GM21576 (cell line): ENCODE results near the gene LLGL2.
A peak's percentile ranks its signal among the peaks of the same experiment; 100 is the strongest.
"Not testable (repeated sequence)": the region's sequence is repeated elsewhere in the genome, so short reads cannot be mapped to it uniquely, and the experiment has no call there.

Experiments
- ATAC-seq: cut with Tn5 transposase; IDR thresholded peaks from one replicate; pipeline ENCODE4 v1.9.1; 2021; ENCODE audit warnings: mild to moderate bottlenecking, moderate library complexity; ENCODE audit not compliant: unreplicated experiment

Gene LLGL2

DNA sequence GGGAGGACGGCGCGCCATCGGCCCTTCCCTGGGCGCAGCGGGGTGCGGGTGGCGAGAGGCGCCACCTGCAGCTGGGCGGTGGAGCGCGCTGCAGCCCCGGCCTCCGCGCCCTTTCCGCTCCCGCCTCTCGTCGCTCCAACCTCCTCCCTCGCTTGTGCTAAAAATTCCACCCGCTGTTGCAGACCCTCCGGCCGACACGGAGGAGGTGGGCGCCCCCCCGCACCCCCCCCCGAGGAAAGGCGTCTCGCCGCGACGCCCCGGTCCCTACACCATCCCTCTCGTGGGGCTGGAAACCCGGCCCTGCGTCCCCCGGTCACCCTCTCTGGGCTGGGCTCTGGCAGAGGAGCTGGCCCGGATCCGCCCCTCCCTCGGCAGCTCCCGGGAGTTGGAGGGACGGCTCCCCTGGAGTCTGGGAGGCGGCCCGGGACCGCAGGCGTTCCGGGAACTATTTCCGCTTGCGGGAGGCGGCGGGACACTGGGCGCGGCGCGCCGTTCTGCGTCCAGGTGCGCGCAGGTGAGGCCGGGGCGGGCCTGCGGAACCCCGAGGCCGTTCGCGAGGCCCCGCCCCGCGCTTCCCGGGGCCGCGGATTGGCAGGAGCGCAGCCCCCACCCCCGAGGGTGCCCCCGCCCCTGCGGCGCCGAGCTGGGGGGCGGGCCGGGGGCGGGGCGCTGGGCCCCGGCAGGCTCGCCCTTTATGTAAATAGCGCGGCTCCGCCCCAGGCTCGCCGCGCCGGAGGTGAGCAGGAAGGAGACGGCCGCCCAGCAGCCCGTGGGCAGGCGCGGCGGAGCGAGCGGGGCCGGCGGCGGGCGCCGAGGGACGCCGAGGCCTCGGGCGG lies at the start of gene LLGL2:
TSS of gene LLGL2 (plus strand) at position 728 of the 836 bp plus-strand sequence. CDS start 17,730 bp downstream, outside the sequence.
- ATAC-seq, result peak; percentile 72

- ATAC-seq, result no peak
Measured at GRCh38 chr17:75475851-75476250, 49.6 kb upstream of the LLGL2 start.

DNA sequence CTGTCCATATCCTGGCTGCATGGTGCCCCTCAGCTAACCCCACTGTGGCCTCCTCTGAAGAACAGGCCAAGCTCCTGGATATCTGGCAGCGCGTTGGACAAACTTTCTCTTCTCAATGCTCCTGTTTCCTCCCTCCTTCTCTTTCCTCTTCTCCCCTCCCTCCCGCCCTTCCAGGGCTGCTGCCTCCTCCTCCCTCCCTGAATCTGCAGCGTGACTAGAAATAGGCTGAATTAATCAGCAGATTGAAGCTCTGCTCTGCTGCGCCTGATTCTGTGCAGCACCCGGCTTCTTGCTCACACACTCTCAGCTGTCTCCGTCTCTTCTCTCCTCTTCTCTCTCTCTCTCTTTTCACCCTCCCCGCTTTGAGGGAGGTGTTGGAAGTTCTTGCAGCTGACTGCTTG lies 49.2 kb upstream of the LLGL2 start:
- ATAC-seq, result no peak

DNA sequence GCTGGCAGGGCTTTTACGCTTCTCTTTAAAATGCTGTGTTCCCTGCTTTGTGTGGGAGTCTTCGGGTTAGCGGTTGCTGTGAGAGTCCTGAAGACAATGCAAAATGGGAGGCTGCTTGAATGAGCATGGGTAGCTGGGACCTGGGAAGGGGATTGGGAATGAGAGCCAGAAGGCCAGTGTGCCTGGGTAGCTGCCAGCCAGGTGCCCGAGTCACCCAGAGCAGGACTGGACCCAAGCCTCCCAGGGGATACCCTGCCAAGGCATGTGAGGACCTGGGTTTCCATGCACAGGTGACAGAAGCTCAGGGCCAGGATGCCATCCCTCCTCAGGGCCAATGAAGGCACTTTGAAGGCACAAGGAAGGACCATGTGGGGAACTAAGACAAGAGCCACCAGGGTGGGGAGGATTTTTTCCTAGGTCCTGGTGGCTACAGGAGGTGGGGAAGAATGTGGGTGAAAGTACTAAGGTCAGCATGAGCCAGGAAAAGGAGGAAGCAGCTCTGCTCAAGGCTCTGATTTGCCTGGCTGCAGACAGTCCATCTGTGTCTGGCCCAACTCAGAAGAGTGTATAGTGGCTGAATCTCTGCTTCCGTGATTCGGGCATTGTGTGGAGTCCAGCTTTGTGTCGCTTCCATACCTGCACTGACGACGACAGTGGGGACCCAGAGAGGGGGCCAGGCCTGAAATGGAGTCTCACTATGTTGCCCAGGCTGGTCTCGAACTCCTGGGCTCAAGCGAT lies 48.6 kb upstream of the LLGL2 start:
- ATAC-seq, result no peak

DNA sequence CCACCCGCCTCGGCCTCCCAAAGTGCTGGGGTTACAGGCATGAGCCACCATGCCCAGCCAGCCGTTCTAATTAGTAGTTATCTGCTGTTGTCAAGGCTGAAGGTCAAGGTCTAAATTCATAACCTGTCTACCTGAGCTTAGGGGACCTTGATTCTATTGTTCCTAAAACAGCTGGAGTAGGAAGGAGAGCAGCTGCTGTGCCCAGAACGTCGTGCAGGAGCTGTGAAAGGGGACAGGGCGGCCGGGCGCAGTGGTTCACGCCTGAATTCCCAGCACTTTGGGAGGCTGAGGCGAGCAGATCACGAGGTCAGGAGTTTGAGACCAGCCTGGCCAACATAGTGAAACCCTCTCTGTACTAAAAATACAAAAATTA lies 48.0 kb upstream of the LLGL2 start:
- ATAC-seq, result not testable (repeated sequence)

GRCh38 chr17:75478508-75478907 lies 47.0 kb upstream of the LLGL2 start:
- no peak for ATAC-seq

GRCh38 chr17:75480281-75480680 lies 45.2 kb upstream of the LLGL2 start:
- no peak for ATAC-seq

GRCh38 chr17:75481194-75482068 lies 44.1 kb upstream of the LLGL2 start:
- no peak for ATAC-seq

- ATAC-seq, result no peak
Measured at GRCh38 chr17:75482098-75482942, 43.2 kb upstream of the LLGL2 start.

DNA sequence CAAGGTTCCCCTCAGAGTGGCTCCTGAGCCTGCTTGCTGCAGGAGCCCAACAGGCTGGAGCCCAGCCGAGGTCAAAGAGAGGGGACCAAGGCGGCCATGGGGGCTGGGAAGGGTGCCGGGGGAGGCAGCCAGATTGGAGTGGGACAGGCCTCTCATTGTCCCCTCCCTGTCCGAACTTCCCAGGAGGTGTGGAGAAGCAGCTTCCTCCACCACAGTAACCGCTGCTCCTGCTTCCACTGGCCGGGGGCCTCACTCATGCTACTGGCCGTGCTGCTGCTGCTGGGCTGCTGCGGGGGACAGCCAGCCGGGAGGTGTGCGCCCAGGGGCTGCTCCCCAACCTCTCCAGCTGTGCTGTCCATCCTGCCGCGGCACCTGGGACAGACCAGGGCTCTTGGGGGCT lies 39.8 kb upstream of the LLGL2 start:
- ATAC-seq, result no peak

DNA sequence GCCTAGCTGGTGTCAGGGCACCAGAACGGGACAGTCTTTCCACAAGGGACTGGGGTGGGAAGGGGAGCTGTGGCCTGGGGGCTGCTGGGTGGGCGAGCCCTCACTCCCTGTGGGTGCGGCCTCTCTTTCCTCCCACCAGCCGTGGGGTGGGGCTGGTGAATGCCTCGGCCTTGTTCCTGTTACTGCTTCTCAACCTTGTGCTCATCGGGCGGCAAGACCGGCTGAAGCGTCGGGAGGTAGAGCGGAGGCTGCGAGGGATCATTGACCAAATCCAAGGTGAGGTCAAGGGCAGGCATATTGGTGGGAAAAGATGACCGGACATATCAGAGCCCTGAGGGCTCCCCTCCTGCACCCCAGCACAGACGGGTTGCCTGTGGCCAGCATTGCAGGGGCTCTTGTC lies 39.3 kb upstream of the LLGL2 start:
- no peak for ATAC-seq

GRCh38 chr17:75486951-75487350 lies 38.5 kb upstream of the LLGL2 start:
- ATAC-seq, result no peak

- no peak for ATAC-seq
Measured at GRCh38 chr17:75487351-75488070, 38.0 kb upstream of the LLGL2 start.

GRCh38 chr17:75488693-75489510 lies 36.6 kb upstream of the LLGL2 start:
- no peak for ATAC-seq

GRCh38 chr17:75489511-75489955 lies 36.0 kb upstream of the LLGL2 start:
- no peak for ATAC-seq

- ATAC-seq, result no peak
Measured at GRCh38 chr17:75490173-75490743, 35.2 kb upstream of the LLGL2 start.

DNA sequence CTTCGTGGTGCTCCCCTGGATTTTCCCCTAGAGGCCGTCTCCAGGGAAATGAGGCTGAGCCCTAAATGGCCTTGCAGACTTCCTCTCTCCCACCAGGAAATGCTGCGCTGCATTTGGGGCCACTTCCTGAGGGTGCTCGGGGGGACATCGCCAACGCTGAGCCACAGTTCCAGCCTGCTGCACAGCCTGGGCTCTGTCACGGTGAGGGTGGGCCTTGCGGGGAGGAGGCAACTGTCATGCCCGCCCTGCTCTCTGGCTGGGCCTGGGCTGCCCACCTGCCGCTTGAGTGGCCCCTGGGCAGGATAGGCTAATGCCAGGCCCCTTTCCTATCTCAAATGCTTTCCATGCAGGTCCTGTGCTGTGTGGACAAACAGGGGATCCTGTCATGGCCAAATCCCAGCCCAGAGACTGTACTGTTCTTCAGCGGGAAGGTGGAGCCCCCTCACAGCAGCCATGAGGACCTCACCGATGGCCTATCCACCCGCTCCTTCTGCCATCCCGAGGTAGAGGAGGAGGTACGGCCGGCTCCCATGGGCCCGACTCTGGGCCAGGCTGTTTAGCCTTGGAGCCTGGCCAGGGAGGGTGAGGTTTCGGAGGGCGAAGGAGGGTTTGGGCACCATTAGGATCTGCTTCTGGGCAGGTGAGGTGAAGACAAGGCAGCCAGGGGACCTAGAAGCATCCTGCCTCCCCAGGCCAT lies 34.4 kb upstream of the LLGL2 start:
- ATAC-seq, result no peak

DNA sequence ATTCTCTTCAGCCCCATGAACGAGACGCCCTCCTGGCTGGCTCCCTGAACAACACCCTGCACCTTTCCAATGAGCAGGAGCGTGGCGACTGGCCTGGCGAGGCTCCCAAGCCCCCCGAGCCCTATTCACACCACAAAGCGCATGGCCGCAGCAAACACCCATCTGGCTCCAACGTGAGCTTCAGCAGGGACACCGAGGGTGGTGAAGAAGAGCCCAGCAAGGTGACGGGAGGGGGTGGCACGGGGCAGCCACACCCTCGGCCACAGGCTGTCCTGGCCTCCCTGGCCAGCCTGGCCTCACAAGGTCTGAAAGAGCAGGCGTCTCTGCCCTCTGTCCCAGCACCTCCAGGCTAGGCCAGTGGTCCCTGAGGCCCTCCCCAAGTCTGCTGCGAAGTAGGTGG lies 33.8 kb upstream of the LLGL2 start:
- no peak for ATAC-seq
